T-helper 2 cell treated with Interferon-gamma antibody and Interleukin-4, amounts not matched to agents 100 ng/mL and 5 ng/mL, for 36 hours (primary cell): ENCODE measurements around the gene ADAP1. TPM values are rescaled to one million over a fixed set of nuclear protein-coding genes. Genes with fewer than 3 reads are reported as not detected.
"Not testable (repeated sequence)": the region's sequence is repeated elsewhere in the genome, so short reads cannot be mapped to it uniquely, and the experiment has no call there.

Experiments
- intact Hi-C: fragments of 100-400 bp; cut with micrococcal nuclease; formaldehyde crosslinking; loops from one replicate; pipeline ENCODE4 v1.15.1; 2023
- total RNA-seq: library from RNA; stranded (reverse); gene quantifications from 2 replicates; pipeline ENCODE4 v1.2.3, GENCODE V29; 2022

The ADAP1 gene
- total RNA-seq: 23.7 and 25.0 TPM in 2 replicates

GRCh38 chr7:954330-955238, at the start of gene ADAP1:
Gene ADAP1, minus strand, starts transcription at chr7:954680. Its CDS starts 203 bp downstream, at chr7:954477.
- intact Hi-C loops: loop anchor here (1.0 to 5.0 kb wide), 3 partner anchors 32 to 167 kb away; no protein-coding TSS in a partner anchor

GRCh38 chr7:1002445-1002844, 48.0 kb upstream of the ADAP1 start:
- intact Hi-C loops: not testable (repeated sequence)

- intact Hi-C loops: not testable (repeated sequence)
These were observed 47.5 kb upstream of the ADAP1 start for GRCh38 chr7:1002026-1002425.

GRCh38 chr7:1001069-1001770, 46.7 kb upstream of the ADAP1 start:
- intact Hi-C loops: not testable (repeated sequence)

DNA sequence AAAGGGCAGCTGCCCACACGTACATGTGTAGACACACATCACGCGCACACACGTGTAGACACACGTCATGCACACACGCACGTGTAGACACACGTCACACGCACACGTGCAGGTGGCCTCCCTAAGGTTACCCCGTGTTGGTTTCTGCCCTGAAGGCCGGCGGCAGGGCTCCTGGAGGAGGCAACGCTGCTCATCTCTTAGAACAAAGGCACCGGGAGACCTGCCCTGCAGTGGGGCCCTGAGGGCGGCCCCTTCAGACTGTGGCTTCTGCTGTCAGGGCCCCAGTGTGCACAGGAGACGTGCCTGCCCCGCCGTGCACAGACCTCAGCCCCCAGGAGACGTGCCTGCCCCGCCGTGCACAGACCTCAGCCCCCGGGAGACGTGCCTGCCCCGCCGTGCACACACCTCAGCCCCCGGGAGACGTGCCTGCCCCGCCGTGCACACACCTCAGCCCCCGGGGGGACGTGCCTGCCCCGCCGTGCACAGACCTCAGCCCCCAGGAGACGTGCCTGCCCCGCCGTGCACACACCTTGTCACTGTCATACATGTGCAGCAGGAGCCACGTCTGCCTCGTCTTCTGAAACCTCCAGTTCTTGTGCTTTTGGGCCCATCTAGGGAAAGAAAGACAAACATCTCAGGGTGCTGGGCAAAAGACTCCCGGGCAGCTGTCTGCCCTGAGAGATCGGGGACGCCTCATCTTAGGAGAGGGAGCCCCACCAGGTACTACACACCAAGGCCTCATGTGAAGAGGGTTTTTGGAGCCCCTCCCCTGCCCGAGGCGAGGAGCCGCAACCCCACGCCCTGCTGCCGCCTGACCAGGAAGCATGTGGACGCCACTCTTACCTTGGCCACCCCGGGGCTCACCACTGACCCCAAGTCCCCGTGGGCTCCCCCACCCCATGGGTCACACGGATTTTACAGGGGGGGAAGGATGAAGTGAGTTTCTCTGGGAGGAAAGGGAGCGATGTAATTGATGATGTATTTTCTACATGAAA, 45.8 kb upstream of the ADAP1 start:
- intact Hi-C loops: no loop called here

- intact Hi-C loops: no loop called here
These were observed 44.8 kb upstream of the ADAP1 start for GRCh38 chr7:999149-999879.

DNA sequence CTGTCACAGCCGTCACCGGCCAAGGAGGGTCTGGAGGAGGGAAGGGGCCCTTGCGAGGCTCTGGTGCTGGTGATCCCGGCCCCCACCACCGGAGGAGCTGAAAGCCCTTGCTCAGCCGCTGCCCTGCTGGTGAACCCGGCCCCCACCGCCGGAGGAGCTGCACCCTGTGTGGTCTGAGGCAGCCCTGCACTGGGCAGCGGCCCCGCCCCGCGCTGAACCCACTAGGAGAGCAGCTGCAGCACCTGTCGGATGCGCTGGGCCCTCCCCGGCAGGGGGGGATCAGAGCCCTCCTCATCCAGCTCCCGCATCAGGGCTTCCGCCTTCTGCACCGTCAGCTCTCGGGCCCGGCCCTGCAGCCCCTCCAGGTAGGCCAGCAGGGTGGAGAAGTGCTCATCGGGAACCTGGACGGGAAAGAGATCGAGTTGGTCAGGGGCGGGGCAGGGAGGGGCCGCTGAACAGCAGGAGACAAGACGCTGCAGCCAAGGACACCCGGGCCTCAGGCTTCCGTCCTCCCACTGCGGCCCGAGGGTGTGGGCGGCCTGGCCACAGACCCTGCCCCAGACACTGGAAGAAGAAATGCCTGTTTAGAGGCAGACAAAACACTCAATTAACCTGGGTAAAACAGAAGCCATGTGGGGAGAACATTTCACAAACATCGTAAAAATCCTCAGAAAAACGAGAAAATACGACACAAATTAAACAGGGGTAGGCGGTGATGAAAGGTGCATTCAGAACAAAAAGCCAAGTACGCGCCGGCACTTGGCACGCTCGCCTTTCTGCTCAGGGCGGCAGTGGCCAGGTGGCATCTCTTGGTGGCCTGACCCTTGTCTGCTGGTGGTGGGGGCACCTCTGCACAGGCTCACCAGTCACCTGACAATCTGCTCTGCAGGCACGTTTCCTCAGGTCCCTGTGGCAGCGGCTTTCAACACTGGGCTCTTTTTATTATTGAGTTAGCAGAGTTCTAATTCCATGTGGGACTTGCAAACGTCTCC, 43.2 kb upstream of the ADAP1 start:
- intact Hi-C loops: no loop called here

DNA sequence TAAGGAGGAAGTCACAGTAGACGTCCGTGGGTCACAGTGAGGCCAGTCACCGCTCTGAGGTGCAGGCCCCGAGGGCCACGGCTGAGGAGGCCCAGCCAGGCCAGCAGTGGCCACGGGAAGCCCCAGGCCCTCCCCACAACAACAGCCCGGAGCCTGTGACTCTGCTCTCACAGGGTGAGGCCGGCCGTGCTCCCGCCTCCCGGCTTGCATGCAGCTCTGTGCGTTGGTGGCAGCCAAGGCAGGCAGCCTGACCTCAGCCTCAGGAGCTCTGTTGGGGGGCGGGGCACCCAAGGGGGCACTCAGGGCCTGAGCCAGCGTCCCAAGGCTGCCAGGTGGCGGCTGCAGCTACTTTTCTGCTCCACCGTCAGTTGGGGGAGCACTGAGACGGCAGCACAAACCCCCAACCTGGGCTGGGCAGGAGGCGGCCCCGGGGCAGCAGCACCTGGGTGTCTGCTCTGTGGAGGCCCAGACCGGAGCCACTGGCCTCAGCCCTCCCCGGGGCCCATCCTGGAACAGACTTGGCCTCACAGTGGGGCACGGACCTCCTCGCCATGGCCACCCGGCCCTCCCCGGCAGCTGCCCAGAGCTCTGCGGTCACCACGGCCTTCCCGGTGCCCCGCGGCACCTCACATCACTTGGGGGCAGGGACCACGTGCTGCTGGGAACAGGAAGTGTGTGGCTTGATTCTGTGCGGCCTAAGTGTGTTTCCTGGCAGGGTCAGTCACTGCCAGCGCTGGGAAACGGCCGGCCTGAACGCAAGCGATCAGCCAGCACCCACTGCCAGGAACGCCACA, 41.8 kb upstream of the ADAP1 start:
- intact Hi-C loops: no loop called here

GRCh38 chr7:995571-995970, 41.1 kb upstream of the ADAP1 start:
- intact Hi-C loops: no loop called here

GRCh38 chr7:994592-995308, 40.3 kb upstream of the ADAP1 start:
- intact Hi-C loops: no loop called here

GRCh38 chr7:992709-993607, 38.5 kb upstream of the ADAP1 start:
- intact Hi-C loops: loop anchor here (1.0 to 2.0 kb wide), 2 partner anchors 72 to 184 kb away; no protein-coding TSS in a partner anchor

DNA sequence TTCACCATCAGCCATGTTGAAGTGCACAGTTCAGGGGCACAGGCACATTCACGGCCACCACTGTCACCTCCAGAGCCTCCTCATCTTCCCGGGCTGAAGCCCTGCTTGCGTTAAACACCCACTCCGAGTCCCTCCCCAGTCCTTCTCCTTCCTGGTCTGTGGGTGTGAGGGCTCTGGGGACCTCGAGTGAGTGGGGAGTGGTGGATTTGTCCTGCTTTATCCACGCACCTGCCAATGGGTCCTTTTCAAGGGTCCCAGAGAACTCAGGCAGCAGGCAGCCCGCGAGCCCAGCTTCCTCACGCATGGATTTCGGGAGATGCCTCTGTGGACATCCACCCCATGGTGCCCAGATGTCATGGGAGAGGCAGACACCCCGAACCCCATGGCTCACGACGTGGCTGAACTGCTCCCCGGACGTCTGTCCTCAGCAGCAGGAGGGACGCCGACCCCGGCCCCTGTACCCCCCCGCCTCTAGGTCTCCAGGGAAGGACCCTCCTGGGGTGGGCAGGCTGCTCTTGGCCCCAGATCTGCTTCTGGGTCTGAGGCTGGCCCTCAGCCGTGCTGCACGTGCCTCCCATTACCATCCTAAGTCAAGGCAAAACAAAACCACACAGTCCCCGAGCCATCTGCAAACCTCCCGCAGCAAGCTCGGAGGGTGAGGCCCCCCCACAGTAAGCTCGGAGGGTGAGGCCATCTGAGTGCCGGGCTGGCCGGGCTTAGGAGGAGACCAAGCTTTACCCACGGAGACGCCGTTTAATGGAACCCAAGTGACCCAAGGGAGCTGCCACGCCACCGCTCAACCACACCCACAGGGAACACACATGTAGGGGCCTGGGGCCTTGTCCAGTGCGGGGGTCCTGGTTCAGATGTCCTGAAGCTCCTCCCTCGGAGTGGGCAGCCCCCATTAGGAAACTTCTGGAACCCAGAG, 37.5 kb upstream of the ADAP1 start:
- intact Hi-C loops: loop anchor here (2.0 kb wide), 1 partner anchor 185 kb away; no protein-coding TSS in a partner anchor

GRCh38 chr7:990933-991728, 36.7 kb upstream of the ADAP1 start:
- intact Hi-C loops: no loop called here

- intact Hi-C loops: no loop called here
These were observed 36.0 kb upstream of the ADAP1 start for GRCh38 chr7:990352-990932.
